ENCODE results near the gene DAAM2. TPM values are rescaled to one million over a fixed set of nuclear protein-coding genes. Genes with fewer than 3 reads are reported as not detected.

Gene DAAM2
- polyA plus RNA-seq, 3 donors: not detected

DNA sequence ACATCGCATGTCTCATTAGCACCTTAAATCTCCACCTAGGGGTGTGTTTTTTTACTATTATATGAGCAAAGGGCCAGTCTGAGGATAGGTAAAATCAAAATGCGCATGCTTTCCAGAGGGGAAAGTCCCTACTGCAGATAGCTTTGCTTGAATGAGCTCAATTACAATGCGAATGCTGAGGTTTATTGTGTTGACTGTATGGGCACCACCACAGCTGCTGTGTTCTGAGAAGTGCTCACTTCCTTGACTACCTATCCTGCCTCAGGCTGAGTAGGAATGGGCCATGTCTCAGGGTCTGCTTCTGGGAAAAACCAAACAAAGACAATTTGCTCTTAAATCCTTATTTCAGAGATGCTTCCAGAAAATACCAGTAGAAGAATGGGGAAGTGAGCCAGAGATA lies 105.5 kb downstream of the DAAM2 start:
- H3K27ac Mint-ChIP-seq: no peak overlapping the region
- peaks cover 2 to 7% (median 4%) of the 10 kb centered on the region in 3 donors for H3K27me3 Mint-ChIP-seq (ENCODE audit: low read depth in 3 of 3)
- DNase-seq: no peak
- Histone ChIP-seq H3K4me2 (replicated peaks; ENCODE audit: extremely low read depth, low read length, poor library complexity, severe bottlenecking) (no peak overlapping the region), H3K9ac (ENCODE audit: insufficient read depth, low read length, poor library complexity, severe bottlenecking) (no peak overlapping the region), H3K4me3 (replicated peaks in 1 of 3; ENCODE audit: low read depth in 2 of 3, low read length in 3 of 3) (no peak overlapping the region), H3K9me3 (replicated peaks in 1 of 2; ENCODE audit: control insufficient read depth in 1 of 2, insufficient read depth in 1 of 2, low read length in 2 of 2) (no peaks in the 10 kb centered on the region), H3K27ac (ENCODE audit: low read depth in 1 of 2, low read length in 2 of 2) (no peak overlapping the region), H2AFZ (ENCODE audit: insufficient read depth, low read depth, low read length, poor library complexity, severe bottlenecking) (no peak overlapping the region), H3K27me3 (ENCODE audit: control insufficient read depth in 2 of 2, insufficient read depth in 2 of 2, low read length in 2 of 2) (no peaks in the 10 kb centered on the region), H3K4me1 (ENCODE audit: control insufficient read depth in 1 of 2, insufficient read depth in 2 of 2, low read length in 2 of 2) (no peaks in the 10 kb centered on the region), H4K20me1 (ENCODE audit: insufficient read depth, low read length) (no peaks in the 10 kb centered on the region), H3K36me3 (replicated peaks in 1 of 2; ENCODE audit: control insufficient read depth in 1 of 2, insufficient read depth in 2 of 2, low read length in 2 of 2) (no peaks in the 10 kb centered on the region), H3K79me2 (ENCODE audit: insufficient read depth, low read length) (no peaks in the 10 kb centered on the region)
- peaks cover 0 to 2% (median 0%) of the 10 kb centered on the region in 7 donors for H3K9me3 Mint-ChIP-seq
- no peak overlapping the region for H3K4me3 Mint-ChIP-seq
- intact Hi-C loops (cut with micrococcal nuclease): no loop called here
- WGBS (ENCODE audit: insufficient coverage): no CpG with 5 or more reads among the region's 3 CpGs
- TF ChIP-seq, protein P1, sequence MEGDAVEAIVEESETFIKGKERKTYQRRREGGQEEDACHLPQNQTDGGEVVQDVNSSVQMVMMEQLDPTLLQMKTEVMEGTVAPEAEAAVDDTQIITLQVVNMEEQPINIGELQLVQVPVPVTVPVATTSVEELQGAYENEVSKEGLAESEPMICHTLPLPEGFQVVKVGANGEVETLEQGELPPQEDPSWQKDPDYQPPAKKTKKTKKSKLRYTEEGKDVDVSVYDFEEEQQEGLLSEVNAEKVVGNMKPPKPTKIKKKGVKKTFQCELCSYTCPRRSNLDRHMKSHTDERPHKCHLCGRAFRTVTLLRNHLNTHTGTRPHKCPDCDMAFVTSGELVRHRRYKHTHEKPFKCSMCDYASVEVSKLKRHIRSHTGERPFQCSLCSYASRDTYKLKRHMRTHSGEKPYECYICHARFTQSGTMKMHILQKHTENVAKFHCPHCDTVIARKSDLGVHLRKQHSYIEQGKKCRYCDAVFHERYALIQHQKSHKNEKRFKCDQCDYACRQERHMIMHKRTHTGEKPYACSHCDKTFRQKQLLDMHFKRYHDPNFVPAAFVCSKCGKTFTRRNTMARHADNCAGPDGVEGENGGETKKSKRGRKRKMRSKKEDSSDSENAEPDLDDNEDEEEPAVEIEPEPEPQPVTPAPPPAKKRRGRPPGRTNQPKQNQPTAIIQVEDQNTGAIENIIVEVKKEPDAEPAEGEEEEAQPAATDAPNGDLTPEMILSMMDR (IDR thresholded peaks at IDR 0.05): no peak
- H3K36me3 Mint-ChIP-seq: no peaks in the 10 kb centered on the region
- H3K4me1 Mint-ChIP-seq: no peaks in the 10 kb centered on the region

DNA sequence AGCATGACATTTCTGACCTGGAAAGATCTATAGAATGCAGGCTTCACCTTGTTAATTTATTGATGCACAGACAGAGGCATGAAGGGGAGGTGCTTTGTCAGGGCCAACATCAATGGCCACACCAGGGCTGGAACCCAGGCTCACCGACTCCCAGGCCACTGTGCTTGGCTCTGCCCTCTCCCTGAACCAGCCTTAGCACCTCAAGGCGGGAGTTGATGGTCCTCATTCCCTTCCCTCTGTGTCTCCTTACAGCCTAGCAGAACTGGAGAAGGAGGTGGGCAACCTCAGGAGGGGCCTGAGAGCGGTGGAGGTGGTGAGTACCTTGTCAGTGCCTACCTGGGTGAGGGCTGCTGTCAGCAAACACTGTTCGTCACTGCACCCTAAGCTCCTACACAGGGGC lies 106.4 kb downstream of the DAAM2 start:
- Histone ChIP-seq H3K27me3 (ENCODE audit: control insufficient read depth in 2 of 2, insufficient read depth in 2 of 2, low read length in 2 of 2) (no peaks in the 10 kb centered on the region), H2AFZ (ENCODE audit: insufficient read depth, low read depth, low read length, poor library complexity, severe bottlenecking) (no peak overlapping the region), H3K27ac (ENCODE audit: low read depth in 1 of 2, low read length in 2 of 2) (no peak overlapping the region), H3K9me3 (replicated peaks in 1 of 2; ENCODE audit: control insufficient read depth in 1 of 2, insufficient read depth in 1 of 2, low read length in 2 of 2) (no peaks in the 10 kb centered on the region), H3K4me1 (ENCODE audit: control insufficient read depth in 1 of 2, insufficient read depth in 2 of 2, low read length in 2 of 2) (no peaks in the 10 kb centered on the region), H3K36me3 (replicated peaks in 1 of 2; ENCODE audit: control insufficient read depth in 1 of 2, insufficient read depth in 2 of 2, low read length in 2 of 2) (no peaks in the 10 kb centered on the region), H3K9ac (ENCODE audit: insufficient read depth, low read length, poor library complexity, severe bottlenecking) (no peak overlapping the region), H3K79me2 (ENCODE audit: insufficient read depth, low read length) (no peaks in the 10 kb centered on the region), H3K4me2 (replicated peaks; ENCODE audit: extremely low read depth, low read length, poor library complexity, severe bottlenecking) (no peak overlapping the region), H4K20me1 (ENCODE audit: insufficient read depth, low read length) (no peaks in the 10 kb centered on the region), H3K4me3 (replicated peaks in 1 of 3; ENCODE audit: low read depth in 2 of 3, low read length in 3 of 3) (no peak overlapping the region)
- no peak for DNase-seq
- WGBS (ENCODE audit: insufficient coverage): 80% methylated on average over 1 of the region's 4 CpGs
- Mint-ChIP-seq H3K4me1 (no peaks in the 10 kb centered on the region), H3K9me3 (peaks cover 0 to 3% (median 1%) of the 10 kb centered on the region in 7 donors), H3K36me3 (no peaks in the 10 kb centered on the region), H3K27ac (no peak overlapping the region), H3K4me3 (no peak overlapping the region), H3K27me3 (ENCODE audit: low read depth in 3 of 3) (peaks cover 4 to 7% (median 4%) of the 10 kb centered on the region in 3 donors)
- intact Hi-C loops (cut with micrococcal nuclease): no loop called here
- TF ChIP-seq, protein P1 (IDR thresholded peaks at IDR 0.05): no peak

Measured in CD14-positive monocyte (primary cell).